Putamen (tissue), 1 donor: ENCODE results near the gene TANK.
"Not testable (repeated sequence)": the region's sequence is repeated elsewhere in the genome, so short reads cannot be mapped to it uniquely, and the experiment has no call there.

Experiments used
- DNase-seq: peaks from one replicate; pipeline ENCODE4 v3.0.0-alpha.2; 2016; ENCODE audit warnings: low spot score

The TANK gene

GRCh38 chr2:161232571-161232970 lies 72.3 kb downstream of the TANK start:
- DNase-seq = peak; percentile 30

DNA sequence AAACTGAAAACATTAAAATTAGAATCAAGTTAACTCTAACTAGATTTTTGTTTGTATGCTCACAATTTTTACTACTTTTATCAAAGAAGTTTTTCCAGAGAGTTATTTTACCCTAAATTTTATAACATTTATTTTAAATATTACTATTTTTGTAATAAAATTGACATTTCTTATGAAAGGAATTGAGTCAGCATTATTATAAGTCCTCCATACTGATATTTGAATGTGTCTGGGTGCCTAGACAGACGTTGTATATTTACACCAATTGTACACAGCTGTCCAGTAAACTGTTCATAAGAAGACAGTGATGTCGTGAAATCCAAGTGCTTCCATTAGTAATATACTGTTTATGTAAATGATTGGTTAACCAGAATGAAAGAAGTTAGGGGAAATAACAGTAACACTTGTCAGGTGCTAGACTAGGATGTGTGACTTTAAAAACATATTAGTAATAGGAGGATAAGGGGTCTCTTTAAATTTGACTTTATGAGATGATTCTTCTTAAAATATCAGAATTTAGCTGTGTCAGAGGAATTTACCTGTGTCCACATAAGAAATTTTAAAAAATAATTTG lies 73.7 kb downstream of the TANK start:
- no peak for DNase-seq

DNA sequence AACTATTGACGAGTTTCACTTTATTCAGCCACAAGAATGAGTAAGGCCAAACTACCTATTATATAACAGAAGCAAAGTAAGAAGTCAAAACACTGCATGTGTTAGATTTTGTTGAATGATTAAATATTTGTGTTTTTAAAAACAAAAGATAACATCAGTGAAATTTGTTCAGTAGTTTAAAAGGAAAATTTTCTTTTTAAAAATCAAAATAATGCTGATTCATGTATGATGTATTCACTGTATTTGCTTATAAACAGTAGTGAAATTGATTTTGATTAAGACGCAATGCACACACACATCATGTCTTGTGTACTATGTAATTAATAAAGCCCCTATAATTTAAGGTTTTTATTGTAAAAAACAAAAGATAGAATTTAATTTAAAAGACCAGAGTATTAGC lies 74.4 kb downstream of the TANK start:
- DNase-seq = no peak

DNA sequence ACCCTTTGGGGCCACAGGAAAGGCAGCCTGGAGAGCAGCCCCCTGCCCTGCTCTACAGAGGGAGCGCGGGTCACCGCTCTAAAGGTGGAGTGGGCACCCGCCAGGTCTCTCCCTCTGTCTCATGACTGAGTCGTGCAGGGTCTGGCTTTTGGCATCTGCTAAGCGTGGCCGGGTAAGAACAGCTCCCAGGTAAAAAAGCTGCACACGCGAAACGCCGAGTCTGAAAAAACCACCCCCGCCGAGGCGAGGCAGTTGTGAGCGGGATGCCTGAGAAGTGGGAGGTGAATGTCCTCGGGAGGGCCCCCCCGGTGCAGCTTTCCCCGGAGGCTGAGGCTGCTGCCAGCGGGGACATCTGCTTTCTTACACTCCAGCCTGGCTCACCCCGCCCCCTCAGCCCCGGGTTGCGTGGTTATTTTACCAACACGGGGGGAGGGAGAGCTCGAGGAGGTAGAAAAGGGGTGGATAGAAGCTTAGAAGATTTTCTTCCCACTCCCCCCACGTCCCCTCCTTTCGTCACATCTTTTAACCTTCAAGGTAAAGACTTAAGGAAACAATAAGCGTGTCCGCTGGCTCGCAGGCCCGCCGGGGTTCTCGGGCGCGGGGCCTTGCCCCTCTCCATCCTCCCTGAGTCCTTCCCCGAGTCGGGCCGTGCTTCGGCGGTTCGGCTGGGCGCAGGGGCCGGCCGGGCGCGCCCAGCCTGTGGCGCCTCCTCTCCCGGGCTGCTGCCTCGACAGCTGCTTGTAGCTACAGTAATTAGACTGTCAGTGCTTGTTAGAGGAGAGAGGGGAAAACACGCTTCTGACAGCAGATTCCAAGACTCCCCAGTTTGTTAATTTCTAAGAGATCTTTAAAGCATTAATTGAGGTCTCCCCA lies 77.4 kb downstream of the TANK start:
- DNase-seq = peak; percentile 80

DNA sequence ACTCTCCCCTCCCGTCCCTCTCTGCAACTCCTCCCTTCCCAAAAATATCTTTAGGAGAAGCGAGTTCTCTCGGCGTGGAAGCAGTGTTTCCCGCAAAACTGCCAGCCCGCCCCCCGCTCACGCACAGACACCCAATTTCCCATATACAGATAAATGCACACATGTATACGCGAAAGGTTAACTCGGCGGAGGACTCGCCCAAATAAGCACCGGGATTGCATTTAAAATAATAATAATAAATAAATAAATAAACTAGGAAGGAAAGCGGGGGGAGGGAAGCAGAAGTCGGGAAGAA lies 78.0 kb downstream of the TANK start:
- DNase-seq = no peak

DNA sequence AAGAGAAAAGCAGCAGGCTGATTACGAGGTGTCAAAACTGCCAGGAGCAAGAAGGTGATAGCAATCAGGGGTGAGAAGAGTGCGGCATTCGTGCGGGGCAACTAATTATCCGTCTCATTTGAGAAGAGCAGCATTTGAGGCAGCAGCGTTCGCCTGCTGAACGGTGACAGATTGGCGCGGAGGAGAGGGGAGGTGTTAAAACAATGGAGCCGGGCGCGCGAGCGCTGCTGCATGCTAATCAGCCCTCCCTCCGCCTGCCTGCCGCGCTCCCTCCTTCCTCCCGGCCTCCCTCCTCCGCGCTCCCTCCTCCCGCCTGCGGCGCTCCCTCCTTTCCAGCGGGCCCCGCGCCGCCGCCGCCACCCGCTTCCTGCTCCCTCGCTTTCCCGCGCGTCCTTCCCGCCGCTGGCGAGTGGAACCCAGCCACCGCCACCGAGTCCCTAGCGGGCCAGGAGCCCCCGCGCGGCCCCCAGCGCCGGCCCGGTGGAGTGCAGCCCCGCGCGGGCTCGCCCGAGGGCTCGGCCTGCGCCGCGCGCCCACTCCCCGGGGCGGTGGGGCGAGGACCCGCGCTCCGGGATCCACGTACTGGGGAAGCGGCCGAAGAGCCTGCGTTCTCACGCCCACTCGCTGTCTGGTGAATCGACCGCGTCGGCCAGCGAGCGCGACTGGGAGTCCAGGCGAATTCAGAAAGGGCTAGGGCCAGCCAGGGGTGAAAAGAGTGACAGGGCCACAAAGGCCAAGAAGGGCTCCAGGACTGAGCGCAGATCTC lies 78.5 kb downstream of the TANK start:
- DNase-seq = peak; percentile 92

- no peak for DNase-seq
These were observed 79.3 kb downstream of the TANK start for GRCh38 chr2:161239326-161240109.

DNA sequence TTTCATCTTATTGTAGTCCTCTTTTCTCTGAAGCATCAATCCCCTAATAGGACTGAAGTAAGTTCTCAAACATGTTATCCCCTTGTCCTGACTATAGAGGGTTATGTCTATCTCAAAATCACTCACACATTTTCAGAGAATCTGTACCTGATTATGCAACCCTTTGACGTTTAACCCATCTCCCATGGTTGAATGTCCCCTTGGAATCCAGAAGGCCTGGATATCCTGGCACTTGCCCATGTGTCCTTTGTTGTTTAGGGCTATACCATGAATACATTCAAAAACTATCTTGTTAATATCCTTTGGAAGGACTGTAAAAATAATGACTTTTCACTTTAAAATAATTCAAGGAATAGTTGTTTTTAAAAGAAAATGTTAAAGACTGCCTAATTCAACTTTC lies 81.7 kb downstream of the TANK start:
- no peak for DNase-seq

DNA sequence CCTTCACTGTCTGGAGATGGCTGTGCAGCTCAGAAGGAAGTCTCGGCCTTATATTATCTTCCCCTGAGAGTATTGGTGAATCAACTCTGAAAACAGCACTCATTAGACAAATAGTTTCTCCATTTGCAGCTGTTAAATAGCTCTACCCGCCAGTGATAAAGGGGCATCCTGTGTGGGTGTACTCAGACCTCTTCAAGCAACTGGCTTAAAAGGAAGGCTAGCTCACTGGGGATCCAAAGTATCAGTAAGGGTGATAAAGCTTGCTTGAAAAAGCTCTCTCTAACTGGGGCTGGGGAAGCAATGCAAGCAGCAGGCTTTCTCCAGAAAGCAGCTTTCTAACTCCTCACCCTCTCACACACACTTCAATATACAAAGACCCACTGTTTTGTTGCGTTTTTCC lies 83.1 kb downstream of the TANK start:
- DNase-seq = no peak

DNA sequence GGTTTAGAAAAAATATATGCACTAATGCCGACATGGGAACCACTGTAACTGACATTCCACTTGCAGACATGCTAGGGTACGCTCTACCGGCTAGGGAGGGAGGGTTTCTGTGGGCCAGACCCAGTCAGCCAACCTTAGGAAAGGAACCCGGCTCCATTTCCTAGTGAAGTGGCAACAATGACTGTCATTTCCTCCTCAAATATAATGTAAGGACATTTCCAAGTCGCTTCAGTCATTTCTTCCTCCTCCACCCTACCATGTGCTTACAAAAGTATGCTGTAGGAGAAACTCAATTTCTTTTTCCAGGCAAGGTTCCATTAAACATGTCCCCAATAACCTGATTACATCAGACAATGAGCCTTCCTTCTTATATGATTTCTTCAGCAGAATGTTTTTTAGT lies 83.7 kb downstream of the TANK start:
- DNase-seq = no peak

GRCh38 chr2:161244387-161245260 lies 84.4 kb downstream of the TANK start:
- DNase-seq = not testable (repeated sequence)

DNA sequence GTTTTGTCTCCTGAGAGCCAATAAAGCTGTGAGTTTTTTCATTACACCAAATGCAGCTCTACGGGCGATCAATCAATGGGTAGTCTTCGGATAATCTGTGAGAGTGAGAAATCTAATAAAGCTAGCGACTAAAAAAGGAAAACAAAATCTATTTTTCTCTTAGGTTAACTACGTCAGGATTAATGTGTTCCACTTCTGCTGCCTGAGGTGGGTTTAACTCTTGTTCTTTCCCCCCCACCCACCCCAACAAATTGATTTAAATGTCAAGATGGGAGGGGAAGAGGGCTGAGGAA lies 85.0 kb downstream of the TANK start:
- no peak for DNase-seq

DNA sequence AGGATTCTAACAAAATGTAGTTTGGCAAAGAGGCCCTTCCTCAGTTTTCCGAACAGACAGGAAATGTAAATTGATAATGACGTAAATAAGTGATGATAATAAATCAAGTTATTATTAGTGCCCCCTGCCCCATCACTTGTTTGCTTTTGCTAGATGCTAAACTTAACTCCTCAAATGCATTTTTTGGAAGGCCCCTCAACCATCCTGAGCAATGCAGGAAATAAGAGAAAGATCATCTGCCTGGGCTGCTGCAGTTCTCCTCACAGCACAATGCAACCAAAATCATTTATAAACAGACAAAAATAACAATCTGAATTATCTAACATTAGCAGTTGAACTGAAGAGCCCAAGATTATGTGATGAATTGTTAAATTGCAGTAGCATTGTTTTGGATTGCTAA lies 85.4 kb downstream of the TANK start:
- DNase-seq = no peak

DNA sequence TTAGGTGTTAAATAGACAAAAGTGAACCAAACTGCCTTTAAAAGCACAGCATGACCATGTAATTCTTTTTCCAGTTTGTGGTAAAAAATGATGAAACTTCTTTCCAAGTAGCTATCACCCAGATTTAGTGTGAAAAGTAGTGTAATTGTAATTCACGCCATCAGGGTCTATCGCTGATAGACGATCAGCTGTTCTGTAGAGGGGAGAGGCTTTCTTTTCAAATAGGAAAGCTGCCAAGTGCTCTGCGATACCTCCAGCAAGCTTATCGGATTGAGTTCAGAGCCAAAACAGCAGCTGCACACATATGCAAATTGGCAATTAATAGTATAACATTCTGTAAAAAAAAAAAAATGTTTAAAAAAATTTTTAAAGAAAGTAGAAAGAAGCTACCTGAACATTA lies 86.1 kb downstream of the TANK start:
- DNase-seq = no peak

DNA sequence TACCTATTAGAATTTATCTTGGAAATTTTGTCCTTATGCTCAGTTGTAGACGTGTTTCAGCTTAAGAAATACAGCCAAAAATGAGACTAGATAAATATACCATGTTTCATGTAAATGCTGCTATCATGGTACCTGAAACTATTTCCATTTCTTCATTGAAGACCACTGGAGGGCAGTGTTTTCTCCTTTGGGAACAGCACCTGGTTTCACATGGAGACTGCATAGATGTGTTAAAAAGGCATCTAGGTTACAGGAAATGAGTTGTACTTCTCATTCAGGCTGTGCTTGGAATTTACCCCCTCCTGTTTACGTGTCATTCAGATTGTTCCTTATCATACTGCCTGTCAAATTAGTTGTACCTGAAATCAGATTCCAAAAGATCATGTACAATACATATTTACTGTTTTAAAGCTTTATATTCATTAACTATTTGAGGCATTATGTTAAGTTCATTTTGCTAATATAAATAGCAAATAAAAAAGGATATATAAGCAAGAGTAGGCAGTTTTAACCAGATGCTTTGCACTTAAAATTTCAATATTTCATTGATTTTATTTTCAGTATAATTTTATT lies 90.7 kb downstream of the TANK start:
- no peak for DNase-seq

GRCh38 chr2:161257123-161257952 lies 97.1 kb downstream of the TANK start:
- DNase-seq = no peak

DNA sequence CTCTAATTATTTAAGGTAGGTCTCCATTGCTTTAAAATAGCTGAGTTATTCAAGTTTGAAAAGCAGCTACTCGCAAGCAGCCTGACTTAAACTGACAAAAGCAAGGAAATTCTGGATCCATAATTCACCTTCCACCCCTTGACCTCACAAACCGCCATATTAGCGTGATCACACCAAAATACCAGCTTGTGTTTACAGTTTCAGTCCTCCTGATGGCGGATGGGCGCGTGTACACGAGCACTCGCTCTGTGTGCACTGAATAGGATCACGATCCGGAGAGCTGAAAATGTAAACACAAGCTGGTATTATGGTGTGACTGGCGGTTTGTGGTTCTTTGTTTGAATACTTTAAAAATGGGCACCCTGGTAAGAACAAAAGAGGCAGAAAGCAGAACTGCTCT lies 105.6 kb downstream of the TANK start:
- DNase-seq = no peak

GRCh38 chr2:161269111-161269510 lies 108.9 kb downstream of the TANK start:
- peak; percentile 76 for DNase-seq

GRCh38 chr2:161273038-161273760 lies 113.0 kb downstream of the TANK start:
- peak; percentile 69 for DNase-seq
